HUES64 (cell line): ENCODE results near the gene TPT1. TPM values are rescaled to one million over a fixed set of nuclear protein-coding genes. Genes with fewer than 3 reads are reported as not detected.
A peak's percentile ranks its signal among the peaks of the same experiment; 100 is the strongest.
"Not testable (repeated sequence)": the region's sequence is repeated elsewhere in the genome, so short reads cannot be mapped to it uniquely, and the experiment has no call there.

Experiments
- H3K27ac ChIP-seq: 2 replicates; pipeline ENCODE4 v1.7.0; 2013; ENCODE audit warnings: low read depth, low read length, inconsistent platforms
- H3K27me3 ChIP-seq: 2 replicates; pipeline ENCODE4 v1.6.1; 2013; ENCODE audit warnings: mild to moderate bottlenecking, low read length; ENCODE audit not compliant: insufficient read depth
- H3K36me3 ChIP-seq: 2 replicates; pipeline ENCODE4 v1.6.1; 2013; ENCODE audit warnings: mild to moderate bottlenecking, low read length; ENCODE audit not compliant: insufficient read depth
- H3K4me1 ChIP-seq: 2 replicates; pipeline ENCODE4 v1.6.1; 2013; ENCODE audit warnings: mild to moderate bottlenecking, low read length, moderate library complexity; ENCODE audit not compliant: insufficient read depth
- H3K4me3 ChIP-seq: 2 replicates; pipeline ENCODE4 v1.5.1; 2013; ENCODE audit warnings: mild to moderate bottlenecking, low read length, moderate library complexity
- H3K9ac ChIP-seq: 2 replicates; pipeline ENCODE4 v1.6.1; 2013; ENCODE audit warnings: mild to moderate bottlenecking, low read depth, low read length
- H3K9me3 ChIP-seq: 2 replicates; pipeline ENCODE4 v1.6.1; 2013; ENCODE audit warnings: low read depth, low read length; ENCODE audit not compliant: insufficient read depth
- WGBS: fragments of 150-250, 120-280 bp; methylation state at CpG from one replicate; pipeline ENCODE4 v1.1.7; 2013; ENCODE audit warnings: missing lambda C conversion rate; 5-methylcytosine and 5-hydroxymethylcytosine counted together
- polyA plus RNA-seq, 2 experiments: library from polyadenylated mRNA; stranded (reverse); fragments of 50-300 nt; gene quantifications; one replicate each; pipeline ENCODE4 v1.2.3, GENCODE V29; 2013

Gene TPT1
- 1,723 TPM for polyA plus RNA-seq (2013, experiment 1 of 2)
- polyA plus RNA-seq (2013, experiment 2 of 2): 1,939 TPM

- Histone ChIP-seq H3K36me3 (peaks cover 51% of the 10 kb centered on the region), H3K27me3 (no peaks in the 10 kb centered on the region), H3K4me1 (peaks cover 14% of the 10 kb centered on the region), H3K4me3 (peak within 1 kb of the TSS; percentile 89), H3K9ac (peak within 1 kb of the TSS; percentile 99), H3K9me3 (no peaks in the 10 kb centered on the region), H3K27ac (peak within 1 kb of the TSS; percentile 100)
- under 1% methylated on average over 67 of the region's 67 CpGs for WGBS
Observed at GRCh38 chr13:45341034-45341798, at the start of gene TPT1. Gene TPT1 (minus strand): TSS chr13:45341183. CDS start chr13:45341069, 114 bp downstream.

- H3K27me3 ChIP-seq, H3K9ac ChIP-seq, H3K27ac ChIP-seq, H3K9me3 ChIP-seq, H3K4me3 ChIP-seq, H3K36me3 ChIP-seq, H3K4me1 ChIP-seq: not testable (repeated sequence)
- WGBS: 94% methylated on average over 7 of the region's 9 CpGs
Observed at GRCh38 chr13:45390348-45390747, 49.4 kb upstream of the TPT1 start.

- Histone ChIP-seq H3K27me3 (no peaks in the 10 kb centered on the region), H3K4me1 (no peaks in the 10 kb centered on the region), H3K27ac (no peak overlapping the region), H3K9ac (no peak overlapping the region), H3K4me3 (no peak overlapping the region), H3K9me3 (no peaks in the 10 kb centered on the region), H3K36me3 (peaks cover 15% of the 10 kb centered on the region)
- 98% methylated on average over 4 of the region's 4 CpGs for WGBS
Observed at GRCh38 chr13:45388664-45389063, 47.7 kb upstream of the TPT1 start.

- not testable (repeated sequence) for H3K9ac ChIP-seq, H3K4me3 ChIP-seq, H3K9me3 ChIP-seq, H3K27ac ChIP-seq, H3K4me1 ChIP-seq, H3K27me3 ChIP-seq
- WGBS: 96% methylated on average over 17 of the region's 17 CpGs
- peaks cover 15% of the 10 kb centered on the region for H3K36me3 ChIP-seq
Observed at GRCh38 chr13:45386892-45387575, 46.1 kb upstream of the TPT1 start.

- Histone ChIP-seq H3K36me3 (peaks cover 15% of the 10 kb centered on the region), H3K9me3 (no peaks in the 10 kb centered on the region), H3K27ac (no peak overlapping the region), H3K27me3 (no peaks in the 10 kb centered on the region), H3K4me1 (no peaks in the 10 kb centered on the region), H3K9ac (no peak overlapping the region), H3K4me3 (no peak overlapping the region)
- 96% methylated on average over 5 of the region's 5 CpGs for WGBS
Observed at GRCh38 chr13:45385907-45386553, 45.0 kb upstream of the TPT1 start.

- peaks cover 15% of the 10 kb centered on the region for H3K36me3 ChIP-seq
Observed at GRCh38 chr13:45385320-45385719, 44.3 kb upstream of the TPT1 start.

GRCh38 chr13:45384474-45385174, 43.6 kb upstream of the TPT1 start:
- H3K9me3 ChIP-seq: no peaks in the 10 kb centered on the region
- no peaks in the 10 kb centered on the region for H3K27me3 ChIP-seq
- peaks cover 15% of the 10 kb centered on the region for H3K36me3 ChIP-seq
- H3K27ac ChIP-seq: no peak overlapping the region
- H3K4me3 ChIP-seq: no peak overlapping the region
- no peak overlapping the region for H3K9ac ChIP-seq
- WGBS: 94% methylated on average over 4 of the region's 4 CpGs
- H3K4me1 ChIP-seq: no peaks in the 10 kb centered on the region

More at GRCh38 chr13:45385320-45385719, 44.3 kb upstream of the TPT1 start:
- Histone ChIP-seq H3K27ac (no peak overlapping the region), H3K4me1 (no peaks in the 10 kb centered on the region), H3K27me3 (no peaks in the 10 kb centered on the region), H3K4me3 (no peak overlapping the region), H3K9me3 (no peaks in the 10 kb centered on the region), H3K9ac (no peak overlapping the region)
- WGBS: 99% methylated on average over 5 of the region's 5 CpGs

- WGBS: 87% methylated on average over 7 of the region's 8 CpGs
- H3K27ac ChIP-seq, H3K9ac ChIP-seq, H3K9me3 ChIP-seq, H3K4me1 ChIP-seq, H3K27me3 ChIP-seq, H3K4me3 ChIP-seq: not testable (repeated sequence)
- peaks cover 15% of the 10 kb centered on the region for H3K36me3 ChIP-seq
Observed at GRCh38 chr13:45382739-45383138, 41.8 kb upstream of the TPT1 start.

- WGBS: 97% methylated on average over 6 of the region's 12 CpGs
- H3K9me3 ChIP-seq: no peaks in the 10 kb centered on the region
- H3K4me1 ChIP-seq: no peaks in the 10 kb centered on the region
- no peak overlapping the region for H3K27ac ChIP-seq
- no peak overlapping the region for H3K9ac ChIP-seq
- peaks cover 11% of the 10 kb centered on the region for H3K36me3 ChIP-seq
- H3K27me3 ChIP-seq: no peaks in the 10 kb centered on the region
- no peak overlapping the region for H3K4me3 ChIP-seq
Observed at GRCh38 chr13:45381196-45381595, 40.2 kb upstream of the TPT1 start.

- peaks cover 11% of the 10 kb centered on the region for H3K36me3 ChIP-seq
- not testable (repeated sequence) for H3K4me3 ChIP-seq, H3K4me1 ChIP-seq, H3K27ac ChIP-seq, H3K27me3 ChIP-seq, H3K9ac ChIP-seq, H3K9me3 ChIP-seq
- 85% methylated on average over 5 of the region's 8 CpGs for WGBS
Observed at GRCh38 chr13:45380708-45381107, 39.7 kb upstream of the TPT1 start.

- H3K27ac ChIP-seq, H3K4me3 ChIP-seq, H3K9ac ChIP-seq, H3K4me1 ChIP-seq, H3K27me3 ChIP-seq, H3K9me3 ChIP-seq, H3K36me3 ChIP-seq: not testable (repeated sequence)
- 88% methylated on average over 6 of the region's 10 CpGs for WGBS
Observed at GRCh38 chr13:45379516-45379915, 38.5 kb upstream of the TPT1 start.
